Measurements from ENCODE around the gene JUNB.

Gene JUNB

GRCh38 chr19:12842511-12842910 lies 51.2 kb downstream of the JUNB start:
- DNase-seq (ENCODE audit: low read depth in 3 of 3) = no peak

Measured in stimulated activated CD4-positive, alpha-beta T cell treated with anti-CD3 and anti-CD28 coated beads, TNF-alpha, amount 100 ng/mL, for 24 hours (primary cell).